Muscle layer of duodenum (tissue), 2 donors: ENCODE measurements around the gene ZFP36.

Source experiments
- H3K27ac ChIP-seq: one replicate; pipeline ENCODE4 v1.7.0; 2013; ENCODE audit warnings: mild to moderate bottlenecking, low read length
- H3K27me3 ChIP-seq: one replicate; pipeline ENCODE4 v1.7.0; 2013; ENCODE audit warnings: low read depth, mild to moderate bottlenecking, control low read depth, low read length
- H3K36me3 ChIP-seq, 2 donors: one replicate each; pipeline ENCODE4 v1.7.0; 2013; ENCODE audit warnings: low read length in 2 of 2, control low read depth in 1 of 2, mild to moderate bottlenecking in 1 of 2; ENCODE audit not compliant: insufficient read depth in 2 of 2, control insufficient read depth in 1 of 2
- H3K4me1 ChIP-seq, 2 donors: one replicate each; pipeline ENCODE4 v1.7.0; 2013; ENCODE audit warnings: low read length in 2 of 2, mild to moderate bottlenecking in 2 of 2, control low read depth in 1 of 2, moderate library complexity in 1 of 2; ENCODE audit not compliant: insufficient read depth in 2 of 2, control insufficient read depth in 1 of 2
- H3K4me3 ChIP-seq, 2 donors: one replicate each; pipeline ENCODE4 v1.7.0; 2013; ENCODE audit warnings: low read length in 2 of 2, low read depth in 1 of 2, mild to moderate bottlenecking in 1 of 2
- H3K9me3 ChIP-seq, 2 donors: one replicate each; pipeline ENCODE4 v1.7.0; 2013; ENCODE audit warnings: low read length in 2 of 2, control low read depth in 1 of 2, mild to moderate bottlenecking in 1 of 2; ENCODE audit not compliant: control insufficient read depth in 1 of 2
- donor health status: healthy.

ZFP36 gene

DNA sequence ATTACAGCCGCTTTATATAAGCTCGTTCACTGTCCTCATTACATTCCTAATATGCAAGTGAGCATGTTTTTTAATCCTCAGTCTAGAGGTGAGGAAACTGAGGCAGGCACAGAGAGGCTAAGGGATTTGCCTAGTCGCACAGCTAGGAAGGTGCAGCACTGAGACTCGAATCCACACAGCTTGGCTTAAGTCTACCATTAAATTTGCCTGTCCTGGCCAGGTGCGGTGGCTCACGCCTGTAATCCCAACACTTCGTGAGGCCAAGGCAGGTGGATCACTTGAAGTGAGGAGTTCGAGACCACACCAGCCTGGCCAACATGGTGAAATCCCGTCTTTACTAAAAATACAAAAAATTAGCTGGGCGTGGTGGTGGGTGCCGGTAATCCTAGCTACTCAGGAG lies 21.1 kb downstream of the ZFP36 start:
- no peaks in the 10 kb centered on the region for H3K27me3 ChIP-seq
- H3K36me3 ChIP-seq = peaks cover 4 to 20% of the 10 kb centered on the region in 2 donors
- no peak overlapping the region for H3K27ac ChIP-seq
- H3K9me3 ChIP-seq = no peaks in the 10 kb centered on the region
- H3K4me1 ChIP-seq = peaks cover 0 to 14% of the 10 kb centered on the region in 2 donors
- no peak overlapping the region for H3K4me3 ChIP-seq

DNA sequence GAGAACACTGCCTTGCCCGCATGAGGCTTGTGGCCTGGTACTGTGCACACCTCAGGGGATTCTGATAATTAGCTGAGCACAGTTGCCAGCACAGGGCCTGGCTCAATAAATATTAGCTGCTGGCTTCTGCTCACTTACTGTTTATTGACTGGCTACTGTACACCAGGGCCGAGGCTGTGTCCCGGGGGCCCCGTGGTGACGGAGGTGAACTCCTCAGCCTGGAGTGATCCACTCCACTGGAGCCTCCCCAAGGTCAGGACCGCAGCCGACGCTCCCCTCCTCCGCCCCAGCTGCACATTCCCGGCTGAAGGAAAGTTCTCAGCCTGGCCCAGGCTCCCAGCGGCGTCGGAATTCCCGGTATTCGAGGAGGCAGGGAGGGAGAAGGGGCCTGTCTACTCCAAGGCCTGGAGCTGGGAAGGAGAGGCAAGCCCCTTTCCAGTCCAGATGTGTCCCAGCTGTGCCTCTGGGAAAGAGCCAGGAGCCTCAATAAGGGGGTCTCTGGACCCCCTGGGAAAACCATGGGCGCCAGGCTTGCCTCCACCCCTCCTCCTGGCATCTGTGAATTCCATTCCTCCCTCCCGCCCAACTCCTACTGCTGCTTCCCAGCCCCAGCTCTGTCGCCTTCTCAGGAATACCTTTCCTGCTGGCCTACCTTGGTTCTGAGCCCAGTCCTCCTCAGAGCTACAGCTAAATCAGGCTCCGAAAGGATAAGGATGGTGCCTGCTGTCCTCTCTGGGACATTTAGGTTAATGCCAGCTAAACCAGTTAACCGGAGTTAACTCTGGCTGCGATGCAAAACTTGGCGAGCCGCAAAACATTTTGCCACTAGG lies 21.9 kb downstream of the ZFP36 start:
- no peaks in the 10 kb centered on the region for H3K27me3 ChIP-seq
- H3K4me1 ChIP-seq = peaks cover 0 to 14% of the 10 kb centered on the region in 2 donors
- peaks cover 12 to 20% of the 10 kb centered on the region in 2 donors for H3K36me3 ChIP-seq
- H3K4me3 ChIP-seq = peak overlapping the region in 1 of 2 donors; percentile 12
- peak overlapping the region; percentile 80 for H3K27ac ChIP-seq
- no peaks in the 10 kb centered on the region for H3K9me3 ChIP-seq

DNA sequence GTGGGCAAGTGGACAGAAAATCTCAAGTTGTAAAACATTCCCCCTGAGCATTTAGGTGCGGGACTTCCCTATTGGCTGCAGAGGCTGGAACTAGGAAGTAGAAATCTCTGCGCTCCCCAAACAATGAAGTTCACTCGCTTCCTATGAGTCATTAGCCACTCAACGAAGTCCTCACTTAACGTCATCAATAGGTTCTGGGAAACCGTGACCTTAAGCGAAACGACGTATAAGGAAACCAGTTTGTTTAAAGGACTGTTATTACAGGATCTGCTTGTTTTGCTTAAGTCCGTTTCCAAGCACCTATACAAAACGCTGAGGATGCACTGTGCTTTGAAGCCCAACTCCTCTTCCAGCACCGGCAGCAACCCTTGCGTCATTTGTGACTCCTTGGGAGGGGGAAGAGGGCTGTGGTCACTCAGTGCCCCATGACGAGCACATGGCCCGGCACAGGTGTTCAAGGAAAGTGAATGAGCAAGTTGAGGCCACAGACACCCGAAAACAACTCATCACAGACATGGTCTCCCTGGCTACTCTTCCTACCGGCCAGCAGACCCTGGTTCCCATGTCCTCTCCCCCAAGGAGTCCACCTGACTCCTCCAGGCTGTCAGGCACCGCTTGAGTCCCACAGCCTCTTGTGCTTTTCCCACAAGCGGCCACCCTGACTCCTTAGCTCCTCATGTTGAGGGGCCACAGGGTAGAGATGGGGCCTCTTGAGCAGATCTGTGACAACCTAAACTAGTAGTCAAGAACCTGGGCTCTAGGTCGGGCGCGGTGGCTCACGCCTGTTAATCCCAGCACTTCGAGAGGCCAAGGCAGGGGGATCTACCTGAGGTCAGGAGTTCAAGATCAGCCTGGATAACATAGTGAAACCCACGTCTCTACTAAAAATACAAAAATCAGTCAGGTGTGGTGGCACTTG lies 24.3 kb downstream of the ZFP36 start:
- Histone ChIP-seq H3K27me3 (no peaks in the 10 kb centered on the region), H3K36me3 (peaks cover 19 to 21% of the 10 kb centered on the region in 2 donors), H3K4me3 (no peak overlapping the region), H3K4me1 (peaks cover 12 to 31% of the 10 kb centered on the region in 2 donors), H3K27ac (peak overlapping the region; percentile 53), H3K9me3 (no peaks in the 10 kb centered on the region)

DNA sequence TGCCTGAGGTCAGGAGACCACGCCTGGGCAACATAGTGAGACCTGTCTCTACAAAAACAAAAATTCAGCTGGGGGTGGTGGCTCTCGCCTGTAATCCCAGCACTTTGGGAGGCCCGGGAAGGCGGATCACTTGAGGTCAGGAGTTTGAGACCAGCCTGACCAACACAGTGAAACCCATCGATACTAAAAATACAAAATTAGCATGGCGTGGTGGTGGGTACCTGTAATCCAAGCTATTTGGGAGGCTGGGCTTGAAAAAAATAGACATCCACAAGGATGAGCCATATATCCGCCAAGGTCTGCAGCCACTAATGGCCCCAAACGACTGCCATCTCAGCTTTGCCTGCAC lies 26.0 kb downstream of the ZFP36 start:
- H3K9me3 ChIP-seq = no peaks in the 10 kb centered on the region
- no peaks in the 10 kb centered on the region for H3K27me3 ChIP-seq
- no peak overlapping the region for H3K4me3 ChIP-seq
- no peak overlapping the region for H3K27ac ChIP-seq
- H3K4me1 ChIP-seq = peaks cover 16 to 31% of the 10 kb centered on the region in 2 donors
- peaks cover 19 to 21% of the 10 kb centered on the region in 2 donors for H3K36me3 ChIP-seq

DNA sequence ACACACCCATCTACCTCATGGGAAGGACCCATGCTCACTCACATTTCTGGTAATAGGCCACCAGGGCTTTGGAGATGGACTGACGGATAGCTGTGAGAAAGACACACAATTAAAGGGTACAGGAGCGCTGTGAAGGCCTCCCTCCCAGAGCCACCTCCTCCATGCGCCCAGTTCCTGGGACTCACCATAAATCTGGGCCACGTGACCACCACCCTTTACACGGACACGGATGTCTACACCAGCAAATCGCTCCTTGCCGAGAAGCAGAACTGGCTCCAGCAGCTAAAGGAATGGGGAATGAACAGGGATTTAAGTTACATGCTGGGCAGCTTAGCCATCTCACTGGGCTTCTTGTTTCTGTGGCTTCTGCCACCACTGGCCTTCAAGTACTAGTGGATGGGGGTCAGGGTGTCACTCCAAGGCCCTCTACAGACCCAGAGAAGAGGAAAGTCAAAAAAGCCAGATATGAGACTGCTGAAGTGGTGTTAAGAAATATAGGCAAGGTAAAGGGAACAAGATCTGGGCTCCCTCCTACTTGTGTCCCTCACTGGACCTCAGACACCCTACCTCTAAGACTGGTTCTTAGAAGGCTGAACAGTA lies 26.9 kb downstream of the ZFP36 start:
- peaks cover 19 to 21% of the 10 kb centered on the region in 2 donors for H3K36me3 ChIP-seq
- H3K4me1 ChIP-seq = peaks cover 16 to 25% of the 10 kb centered on the region in 2 donors
- no peaks in the 10 kb centered on the region for H3K9me3 ChIP-seq
- H3K27ac ChIP-seq = peak overlapping the region; percentile 72
- no peaks in the 10 kb centered on the region for H3K27me3 ChIP-seq
- H3K4me3 ChIP-seq = peak overlapping the region in 1 of 2 donors; percentile 91

DNA sequence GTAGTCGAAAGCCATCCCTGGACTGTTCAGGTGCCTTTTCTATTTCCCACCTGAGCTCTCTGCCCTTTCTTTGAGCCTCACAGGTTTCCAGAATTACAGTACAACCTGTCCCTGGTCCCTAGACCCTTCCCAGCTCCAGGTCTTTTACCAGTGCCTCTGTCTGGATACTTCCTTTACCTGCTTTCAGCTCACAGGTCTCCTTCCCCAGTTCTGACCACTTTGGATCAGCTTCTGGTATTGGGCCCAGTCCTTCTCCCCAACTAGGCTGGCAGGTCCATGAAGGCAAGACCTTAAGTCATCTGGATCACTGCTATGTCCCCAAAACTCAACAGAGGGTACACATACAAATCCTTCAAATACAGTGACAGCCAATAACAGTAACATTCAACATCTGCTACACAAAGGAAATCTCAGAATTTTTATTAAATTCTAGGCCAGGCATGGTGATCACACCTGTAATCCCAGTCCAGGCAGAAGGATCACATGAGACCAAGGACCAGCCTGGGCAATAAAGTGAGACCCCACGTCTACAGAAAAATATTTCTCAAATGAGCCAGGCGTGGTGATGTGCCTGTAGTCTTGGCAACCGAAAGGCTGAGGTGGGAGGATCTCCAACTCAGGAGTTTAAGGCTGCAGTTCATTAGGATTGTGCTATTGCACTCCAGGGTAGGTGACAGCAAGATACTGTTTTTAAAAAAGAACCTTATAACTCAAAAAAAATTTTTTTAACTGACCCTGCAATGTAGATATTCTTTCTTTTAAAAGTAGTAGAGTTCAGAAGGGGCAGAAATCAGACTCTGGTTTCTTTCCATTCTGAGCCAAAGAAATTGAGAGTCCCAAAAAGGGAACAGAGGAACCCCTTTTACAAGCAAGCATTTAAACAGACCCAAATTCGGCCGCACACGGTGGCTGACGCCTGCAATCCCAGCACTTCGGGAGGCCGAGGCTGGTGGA lies 27.8 kb downstream of the ZFP36 start:
- Histone ChIP-seq H3K36me3 (peaks cover 19 to 21% of the 10 kb centered on the region in 2 donors), H3K4me3 (peak overlapping the region; percentile 91 to 96), H3K9me3 (no peaks in the 10 kb centered on the region), H3K4me1 (peaks cover 16 to 17% of the 10 kb centered on the region in 2 donors), H3K27me3 (no peaks in the 10 kb centered on the region), H3K27ac (peak overlapping the region; percentile 72)

DNA sequence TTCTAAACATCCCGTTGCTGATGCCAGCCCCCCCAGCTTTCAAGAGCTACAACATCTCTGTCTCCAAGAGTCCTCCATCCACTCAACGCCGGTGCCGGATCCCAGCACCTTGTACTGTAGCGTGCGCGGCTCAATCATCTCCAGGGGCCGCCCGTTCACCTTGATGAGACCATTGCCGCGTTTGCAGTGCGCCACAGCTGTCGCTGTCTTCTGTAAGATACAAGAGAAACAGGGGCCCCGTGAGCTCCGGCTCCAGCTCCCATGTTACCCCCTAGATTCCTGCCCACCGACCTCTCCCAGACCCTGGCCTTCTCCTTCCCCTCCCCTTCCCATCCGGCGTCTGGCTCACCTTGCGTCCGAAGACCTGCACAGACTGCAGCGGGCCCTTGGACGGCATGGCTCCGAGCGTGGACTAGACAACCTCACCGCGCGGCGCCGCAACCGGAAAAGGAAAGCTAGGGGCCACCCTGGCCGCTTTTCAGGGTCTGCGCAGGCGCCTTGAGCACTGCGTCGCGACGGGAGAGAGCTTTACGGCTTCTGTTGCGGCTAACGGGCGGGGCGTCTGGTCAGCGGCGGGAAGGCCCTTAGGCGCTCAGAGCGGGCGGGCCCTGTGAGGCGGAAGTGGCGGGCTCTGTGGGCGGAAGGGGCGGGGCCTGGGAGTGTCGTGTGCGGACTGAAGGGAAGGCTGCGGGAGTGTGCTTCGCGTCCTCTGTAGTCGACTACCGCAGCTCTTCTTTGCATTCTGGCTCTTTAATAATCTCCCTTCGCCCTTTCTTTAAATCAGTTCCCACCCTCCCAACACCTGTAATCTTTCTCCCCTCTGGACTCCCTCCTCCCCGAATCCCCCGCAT lies 29.1 kb downstream of the ZFP36 start, which contains the start of gene RPS16:
Gene RPS16, minus strand, starts transcription at position 451 of the 851 bp plus-strand sequence. Its CDS starts 54 bp downstream, at position 397.
- Histone ChIP-seq H3K4me3 (peak within 1 kb of the TSS; percentile 91 to 96), H3K9me3 (no peaks in the 10 kb centered on the region), H3K4me1 (peaks cover 16 to 23% of the 10 kb centered on the region in 2 donors), H3K27ac (peak within 1 kb of the TSS; percentile 95), H3K36me3 (peaks cover 19 to 21% of the 10 kb centered on the region in 2 donors), H3K27me3 (no peaks in the 10 kb centered on the region)

DNA sequence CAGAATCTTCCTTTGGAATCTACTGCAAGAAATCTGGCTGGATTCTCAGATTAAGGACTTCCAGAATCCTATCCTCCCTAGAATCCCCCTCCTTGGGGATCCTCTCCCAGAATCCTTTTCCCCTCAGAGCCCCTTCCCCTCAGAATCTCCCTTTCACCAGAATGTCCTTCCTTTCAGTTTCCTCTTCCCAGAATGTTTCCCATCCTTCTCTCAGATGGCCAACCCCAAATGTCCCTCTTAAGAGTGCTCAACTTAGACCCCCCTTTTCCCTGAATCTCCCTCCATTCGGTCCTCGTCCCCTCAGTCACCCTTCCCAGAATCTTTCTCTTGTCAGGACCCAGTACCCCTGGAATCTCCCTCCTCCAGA lies 29.7 kb downstream of the ZFP36 start:
- Histone ChIP-seq H3K27me3 (no peaks in the 10 kb centered on the region), H3K4me1 (peaks cover 16 to 23% of the 10 kb centered on the region in 2 donors), H3K4me3 (peak overlapping the region; percentile 91 to 96), H3K9me3 (no peaks in the 10 kb centered on the region), H3K36me3 (peaks cover 19 to 21% of the 10 kb centered on the region in 2 donors), H3K27ac (peak overlapping the region; percentile 87)

DNA sequence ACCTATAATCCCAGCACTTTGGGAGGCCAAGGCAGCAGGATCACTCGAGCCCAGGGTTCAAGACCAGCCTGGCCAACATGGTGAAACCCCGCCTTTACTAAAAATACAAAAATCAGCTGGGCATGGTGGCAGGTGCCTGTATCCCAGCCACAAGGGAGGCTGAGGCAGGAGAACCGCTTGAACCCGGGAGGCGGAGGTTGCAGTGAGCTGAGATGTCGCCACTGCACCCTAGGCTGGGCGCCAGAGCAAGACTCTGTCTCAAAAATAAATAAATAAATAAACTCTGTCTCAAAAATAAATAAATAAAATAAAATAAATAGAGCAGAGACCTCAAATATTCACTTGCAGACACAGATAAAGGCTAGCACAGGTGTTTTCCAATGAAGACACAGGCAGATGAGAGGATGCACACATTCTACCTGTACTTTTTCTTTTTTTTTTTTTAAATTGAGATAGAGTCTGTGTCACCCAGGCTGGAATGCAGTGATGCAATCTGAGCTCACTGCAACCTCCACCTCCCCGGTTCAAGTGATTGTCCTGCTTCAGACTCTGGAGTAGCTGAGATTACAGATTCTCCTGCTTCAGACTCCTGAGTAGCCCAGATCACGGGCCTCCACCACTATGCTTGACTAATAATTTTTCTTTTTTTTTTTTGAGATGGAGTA lies 31.8 kb downstream of the ZFP36 start:
- no peak overlapping the region for H3K27ac ChIP-seq
- no peaks in the 10 kb centered on the region for H3K9me3 ChIP-seq
- no peaks in the 10 kb centered on the region for H3K27me3 ChIP-seq
- H3K4me3 ChIP-seq = no peak overlapping the region
- peaks cover 9 to 12% of the 10 kb centered on the region in 2 donors for H3K36me3 ChIP-seq
- peaks cover 16 to 23% of the 10 kb centered on the region in 2 donors for H3K4me1 ChIP-seq
